AG04449 (cell line): ENCODE data around the gene ASXL2.

Experiments used
- CTCF ChIA-PET: fragments of 350-600 bp; formaldehyde crosslinking; extraction: SDS; loops from one replicate; lab custom pipeline; 2021; ENCODE audit warnings: antibody characterized with exemption; lab: Yijun Ruan, JAX
- POLR2A ChIA-PET: fragments of 400-600, 350-600 bp; formaldehyde crosslinking; extraction: SDS; loops from one replicate; lab custom pipeline; 2020; ENCODE audit warnings: antibody characterized with exemption, inconsistent platforms; lab: Yijun Ruan, JAX
- DNase-seq: peaks from one replicate; pipeline ENCODE4 v3.0.0-alpha.2; 2010; ENCODE audit warnings: low read depth, low spot score
- H3K4me3 ChIP-seq: 2 replicates; pipeline ENCODE4 v1.5.1; 2011; ENCODE audit warnings: low read depth, mild to moderate bottlenecking, control low read depth, low read length
- TF ChIP-seq, protein P1 (sequence below): IDR thresholded peaks from one replicate; pipeline ENCODE4 v1.5.1; 2011; ENCODE audit warnings: mild to moderate bottlenecking, moderate library complexity, low read length, control low read depth, inconsistent platforms; ENCODE audit not compliant: insufficient read depth; ENCODE audit errors: missing control alignments

Gene ASXL2

DNA sequence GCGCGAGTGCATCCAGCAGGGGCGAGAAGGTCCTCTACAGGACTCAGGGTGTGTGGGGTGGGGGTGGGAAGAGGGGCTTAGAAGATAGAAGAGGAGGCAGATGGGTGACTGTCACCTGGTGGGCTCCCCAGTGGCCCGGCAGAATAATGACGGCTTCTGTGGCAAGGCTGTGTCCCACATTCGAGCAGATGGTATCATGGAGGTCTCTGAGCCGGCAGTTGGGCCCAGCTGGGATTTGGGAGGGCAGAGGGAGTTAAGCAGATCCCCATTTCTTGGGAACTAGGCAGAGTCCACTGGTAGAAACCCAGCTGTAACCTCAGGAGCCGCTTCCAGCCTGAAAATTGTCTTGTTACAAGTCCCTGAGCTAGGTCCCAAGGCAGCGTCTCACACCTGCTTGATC, 176.5 kb downstream of the ASXL2 start:
- H3K4me3 ChIP-seq: no peak overlapping the region
- CTCF ChIA-PET: interaction anchor here (0.7 to 7.1 kb wide), 5 partner anchors 10 to 486 kb away, joined by 3 to 132 read pairs (median 70); partner anchors contain the start of gene DTNB
- no peak for DNase-seq
- POLR2A ChIA-PET: no interaction called here
- TF ChIP-seq, protein P1, sequence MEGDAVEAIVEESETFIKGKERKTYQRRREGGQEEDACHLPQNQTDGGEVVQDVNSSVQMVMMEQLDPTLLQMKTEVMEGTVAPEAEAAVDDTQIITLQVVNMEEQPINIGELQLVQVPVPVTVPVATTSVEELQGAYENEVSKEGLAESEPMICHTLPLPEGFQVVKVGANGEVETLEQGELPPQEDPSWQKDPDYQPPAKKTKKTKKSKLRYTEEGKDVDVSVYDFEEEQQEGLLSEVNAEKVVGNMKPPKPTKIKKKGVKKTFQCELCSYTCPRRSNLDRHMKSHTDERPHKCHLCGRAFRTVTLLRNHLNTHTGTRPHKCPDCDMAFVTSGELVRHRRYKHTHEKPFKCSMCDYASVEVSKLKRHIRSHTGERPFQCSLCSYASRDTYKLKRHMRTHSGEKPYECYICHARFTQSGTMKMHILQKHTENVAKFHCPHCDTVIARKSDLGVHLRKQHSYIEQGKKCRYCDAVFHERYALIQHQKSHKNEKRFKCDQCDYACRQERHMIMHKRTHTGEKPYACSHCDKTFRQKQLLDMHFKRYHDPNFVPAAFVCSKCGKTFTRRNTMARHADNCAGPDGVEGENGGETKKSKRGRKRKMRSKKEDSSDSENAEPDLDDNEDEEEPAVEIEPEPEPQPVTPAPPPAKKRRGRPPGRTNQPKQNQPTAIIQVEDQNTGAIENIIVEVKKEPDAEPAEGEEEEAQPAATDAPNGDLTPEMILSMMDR: no peak

GRCh38 chr2:25700221-25700660, 178.0 kb downstream of the ASXL2 start:
- no peak overlapping the region for H3K4me3 ChIP-seq
- TF ChIP-seq, protein P1: peak; percentile 58
- POLR2A ChIA-PET: interaction anchor here (0.5 kb wide), 1 partner anchor 142 kb away, joined by 3 read pairs; no protein-coding TSS in a partner anchor
- CTCF ChIA-PET: interaction anchor here (0.8 to 7.1 kb wide), 21 partner anchors 11 to 449 kb away, joined by 3 to 132 read pairs (median 5); partner anchors contain the start of gene DTNB
- DNase-seq: no peak

DNA sequence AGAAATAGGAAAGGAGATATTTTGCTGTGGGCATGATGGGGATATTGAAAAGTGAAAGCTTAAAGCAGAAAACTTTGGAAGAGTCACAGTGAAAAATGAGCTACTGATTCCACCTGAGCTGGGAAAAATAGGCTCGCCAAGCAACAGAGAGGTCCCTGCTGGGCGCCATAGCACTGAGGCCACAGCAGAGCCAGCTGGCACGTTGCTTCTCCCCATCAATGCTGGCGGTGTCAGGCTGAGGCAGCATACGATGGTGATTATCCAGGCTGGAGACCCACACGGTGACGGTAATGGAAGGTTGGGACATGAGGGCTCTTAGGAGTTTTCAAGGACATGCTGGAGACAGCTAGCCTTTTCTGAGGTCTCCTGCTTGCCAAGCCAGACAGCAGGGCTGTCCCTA, 179.1 kb downstream of the ASXL2 start:
- no peak overlapping the region for H3K4me3 ChIP-seq
- TF ChIP-seq, protein P1: no peak
- ChIA-PET CTCF (interaction anchor here (0.7 to 7.1 kb wide), 17 partner anchors 11 to 451 kb away, joined by 3 to 132 read pairs (median 5); partner anchors contain the start of gene DTNB), POLR2A (no interaction called here)
- DNase-seq: no peak

DNA sequence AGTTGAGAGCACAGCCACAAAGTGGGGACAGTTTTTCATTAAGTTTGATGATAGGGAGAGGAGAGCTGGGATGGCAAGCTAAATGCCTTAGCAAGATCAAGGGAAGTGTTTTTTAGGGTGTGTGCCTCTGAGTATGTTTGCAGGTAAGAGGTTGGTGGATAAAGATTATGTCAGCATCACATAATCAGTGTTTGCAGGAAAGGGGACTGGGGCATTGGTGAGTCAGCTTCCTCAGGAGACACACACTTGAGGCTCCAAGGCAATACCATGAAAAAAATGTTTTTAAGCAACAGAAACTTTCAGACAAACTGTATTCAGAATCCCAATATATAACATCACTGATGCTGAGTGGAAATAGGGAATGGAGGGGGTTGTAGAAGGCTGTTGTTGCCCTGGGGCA, 179.5 kb downstream of the ASXL2 start:
- no peak overlapping the region for H3K4me3 ChIP-seq
- ChIA-PET CTCF (interaction anchor here (0.7 to 7.1 kb wide), 16 partner anchors 10 to 112 kb away, joined by 3 to 132 read pairs (median 5); partner anchors contain the start of gene DTNB), POLR2A (no interaction called here)
- DNase-seq: no peak
- TF ChIP-seq, protein P1: no peak

- H3K4me3 ChIP-seq: peak overlapping the region; percentile 19
- CTCF ChIA-PET: interaction anchor here (1.1 to 7.1 kb wide), 11 partner anchors 9 to 100 kb away, joined by 3 to 132 read pairs (median 5); partner anchors contain the start of gene DTNB
- TF ChIP-seq, protein P1: no peak
- POLR2A ChIA-PET: interaction anchor here (0.6 kb wide), 2 partner anchors 12 to 41 kb away, joined by 3 to 4 read pairs; no protein-coding TSS in a partner anchor
- DNase-seq: no peak
These were observed 180.5 kb downstream of the ASXL2 start for GRCh38 chr2:25697559-25698341.
